ENCODE measurements around the gene MRPL53.
A peak's percentile ranks its signal among the peaks of the same experiment; 100 is the strongest.

The MRPL53 gene

GRCh38 chr2:74458938-74459363 is 13.5 kb downstream of the MRPL53 start:
- Histone ChIP-seq H3K4me1 (ENCODE audit: insufficient read depth, insufficient read length) (no peaks in the 10 kb centered on the region), H3K4me3 (ENCODE audit: insufficient read length, low read depth) (peak overlapping the region; percentile 86), H3K27me3 (ENCODE audit: insufficient read depth, insufficient read length) (no peaks in the 10 kb centered on the region), H3K9me3 (ENCODE audit: insufficient read depth, low read length) (no peaks in the 10 kb centered on the region), H3K9ac (ENCODE audit: insufficient read length, low read depth) (peak overlapping the region; percentile 95), H3K36me3 (ENCODE audit: insufficient read depth, insufficient read length, low read length) (peaks cover 35% of the 10 kb centered on the region)
- TF ChIP-seq YY1 (IDR thresholded peaks at IDR 0.05; ENCODE audit: insufficient read depth, insufficient read length) (no peak), ZNF274 (IDR thresholded peaks at IDR 0.05; ENCODE audit: low read depth, low read length) (no peak)
- no peak for DNase-seq (ENCODE audit: low read depth, low spot score)

GRCh38 chr2:74458132-74458937 is 14.1 kb downstream of the MRPL53 start, which contains the start of gene WBP1:
WBP1 (plus strand) TSS chr2:74458438; CDS start chr2:74458603, 165 bp downstream.
- peak within 1 kb of the TSS; percentile 86 for H3K4me3 ChIP-seq (ENCODE audit: insufficient read length, low read depth)
- H3K27me3 ChIP-seq (ENCODE audit: insufficient read depth, insufficient read length) = no peaks in the 10 kb centered on the region
- DNase-seq (ENCODE audit: low read depth, low spot score) = peak; percentile 99
- no peaks in the 10 kb centered on the region for H3K4me1 ChIP-seq (ENCODE audit: insufficient read depth, insufficient read length)
- TF ChIP-seq YY1 (IDR thresholded peaks at IDR 0.05; ENCODE audit: insufficient read depth, insufficient read length) (peak; percentile 45), SUZ12 (IDR thresholded peaks at IDR 0.05; ENCODE audit: extremely low read depth, insufficient read depth, insufficient read length) (no peak)
- H3K9ac ChIP-seq (ENCODE audit: insufficient read length, low read depth) = peak within 1 kb of the TSS; percentile 95
- H3K36me3 ChIP-seq (ENCODE audit: insufficient read depth, insufficient read length, low read length) = peaks cover 33% of the 10 kb centered on the region
- no peaks in the 10 kb centered on the region for H3K9me3 ChIP-seq (ENCODE audit: insufficient read depth, low read length)

GRCh38 chr2:74457549-74458131 is 14.8 kb downstream of the MRPL53 start:
- no peak for DNase-seq (ENCODE audit: low read depth, low spot score)
- TF ChIP-seq YY1 (IDR thresholded peaks at IDR 0.05; ENCODE audit: insufficient read depth, insufficient read length) (no peak), SUZ12 (IDR thresholded peaks at IDR 0.05; ENCODE audit: extremely low read depth, insufficient read depth, insufficient read length) (no peak), ZNF274 (IDR thresholded peaks at IDR 0.05; ENCODE audit: low read depth, low read length) (no peak)
- no peaks in the 10 kb centered on the region for H3K9me3 ChIP-seq (ENCODE audit: insufficient read depth, low read length)
- H3K27me3 ChIP-seq (ENCODE audit: insufficient read depth, insufficient read length) = no peaks in the 10 kb centered on the region
- peak overlapping the region; percentile 68 for H3K9ac ChIP-seq (ENCODE audit: insufficient read length, low read depth)
- no peaks in the 10 kb centered on the region for H3K4me1 ChIP-seq (ENCODE audit: insufficient read depth, insufficient read length)
- peak overlapping the region; percentile 63 for H3K4me3 ChIP-seq (ENCODE audit: insufficient read length, low read depth)
- peaks cover 26% of the 10 kb centered on the region for H3K36me3 ChIP-seq (ENCODE audit: insufficient read depth, insufficient read length, low read length)

- Histone ChIP-seq H3K27me3 (ENCODE audit: insufficient read depth, insufficient read length) (no peaks in the 10 kb centered on the region), H3K4me3 (ENCODE audit: insufficient read length, low read depth) (peak overlapping the region; percentile 53), H3K9ac (ENCODE audit: insufficient read length, low read depth) (peak overlapping the region; percentile 68), H3K4me1 (ENCODE audit: insufficient read depth, insufficient read length) (no peaks in the 10 kb centered on the region), H3K9me3 (ENCODE audit: insufficient read depth, low read length) (no peaks in the 10 kb centered on the region), H3K36me3 (ENCODE audit: insufficient read depth, insufficient read length, low read length) (peaks cover 21% of the 10 kb centered on the region)
- DNase-seq (ENCODE audit: low read depth, low spot score) = no peak
- no peak for TF ChIP-seq SUZ12 (IDR thresholded peaks at IDR 0.05; ENCODE audit: extremely low read depth, insufficient read depth, insufficient read length)
- no peak for TF ChIP-seq YY1 (IDR thresholded peaks at IDR 0.05; ENCODE audit: insufficient read depth, insufficient read length)
- no peak for TF ChIP-seq ZNF274 (IDR thresholded peaks at IDR 0.05; ENCODE audit: low read depth, low read length)
Measured at GRCh38 chr2:74457129-74457548, 15.3 kb downstream of the MRPL53 start.

GRCh38 chr2:74454654-74455511 is 17.6 kb downstream of the MRPL53 start, which contains the start of gene INO80B:
INO80B (plus strand) TSS chr2:74455087; CDS start chr2:74455117, 30 bp downstream.
- Histone ChIP-seq H3K9me3 (ENCODE audit: insufficient read depth, low read length) (no peaks in the 10 kb centered on the region), H3K4me1 (ENCODE audit: insufficient read depth, insufficient read length) (no peaks in the 10 kb centered on the region), H3K27me3 (ENCODE audit: insufficient read depth, insufficient read length) (no peaks in the 10 kb centered on the region), H3K9ac (ENCODE audit: insufficient read length, low read depth) (peak within 1 kb of the TSS; percentile 68), H3K36me3 (ENCODE audit: insufficient read depth, insufficient read length, low read length) (peaks cover 5% of the 10 kb centered on the region), H3K4me3 (ENCODE audit: insufficient read length, low read depth) (peak within 1 kb of the TSS; percentile 71)
- TF ChIP-seq ZNF274 (IDR thresholded peaks at IDR 0.05; ENCODE audit: low read depth, low read length) = no peak
- peak; percentile 96 for TF ChIP-seq YY1 (IDR thresholded peaks at IDR 0.05; ENCODE audit: insufficient read depth, insufficient read length)
- no peak for TF ChIP-seq SUZ12 (IDR thresholded peaks at IDR 0.05; ENCODE audit: extremely low read depth, insufficient read depth, insufficient read length)
- DNase-seq (ENCODE audit: low read depth, low spot score) = peak; percentile 97

GRCh38 chr2:74450570-74451190 is 21.8 kb downstream of the MRPL53 start:
- Histone ChIP-seq H3K9ac (ENCODE audit: insufficient read length, low read depth) (no peak overlapping the region), H3K9me3 (ENCODE audit: insufficient read depth, low read length) (no peaks in the 10 kb centered on the region), H3K27me3 (ENCODE audit: insufficient read depth, insufficient read length) (no peaks in the 10 kb centered on the region), H3K4me3 (ENCODE audit: insufficient read length, low read depth) (no peak overlapping the region), H3K36me3 (ENCODE audit: insufficient read depth, insufficient read length, low read length) (peaks cover under 1% of the 10 kb centered on the region), H3K4me1 (ENCODE audit: insufficient read depth, insufficient read length) (no peaks in the 10 kb centered on the region)
- no peak for TF ChIP-seq ZNF274 (IDR thresholded peaks at IDR 0.05; ENCODE audit: low read depth, low read length)
- no peak for TF ChIP-seq YY1 (IDR thresholded peaks at IDR 0.05; ENCODE audit: insufficient read depth, insufficient read length)
- TF ChIP-seq SUZ12 (IDR thresholded peaks at IDR 0.05; ENCODE audit: extremely low read depth, insufficient read depth, insufficient read length) = no peak
- no peak for DNase-seq (ENCODE audit: low read depth, low spot score)

Data from NT2/D1 (cell line).